ENCODE measurements around the gene TUSC7. TPM values are rescaled to one million over a fixed set of nuclear protein-coding genes. Genes with fewer than 3 reads are reported as not detected.

Gene TUSC7
- total RNA-seq, 1 donor from 2014 or later = not detected

GRCh38 chr3:116734243-116734642, 24.7 kb downstream of the TUSC7 start:
- no peaks in the 10 kb centered on the region for H3K4me1 Mint-ChIP-seq (ENCODE audit: low read depth)
- no peak for DNase-seq (ENCODE audit: low spot score)

DNA sequence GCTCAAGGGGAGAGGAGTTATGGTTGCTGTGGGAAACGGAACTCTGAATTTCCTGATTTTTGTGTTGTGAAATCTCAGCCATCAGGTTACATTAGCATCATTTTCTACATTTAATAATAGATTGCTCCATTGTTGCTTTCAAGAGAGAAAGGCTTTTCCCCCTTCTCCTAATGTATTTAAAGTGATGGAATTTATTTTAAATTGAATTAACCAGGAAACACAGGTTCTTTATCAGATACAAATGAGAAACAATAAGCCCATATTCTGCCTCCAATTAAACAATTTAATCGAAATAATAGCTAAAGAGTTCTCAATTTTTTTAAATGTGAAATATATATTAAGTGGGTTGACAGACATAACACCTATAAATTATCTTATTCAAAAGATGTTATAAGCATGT, 30.1 kb downstream of the TUSC7 start:
- Mint-ChIP-seq H3K4me1 (ENCODE audit: low read depth) (no peaks in the 10 kb centered on the region), H3K9me3 (ENCODE audit: low read depth) (no peaks in the 10 kb centered on the region)

More at GRCh38 chr3:116734243-116734642, 24.7 kb downstream of the TUSC7 start:
- TF ChIP-seq, protein P1, sequence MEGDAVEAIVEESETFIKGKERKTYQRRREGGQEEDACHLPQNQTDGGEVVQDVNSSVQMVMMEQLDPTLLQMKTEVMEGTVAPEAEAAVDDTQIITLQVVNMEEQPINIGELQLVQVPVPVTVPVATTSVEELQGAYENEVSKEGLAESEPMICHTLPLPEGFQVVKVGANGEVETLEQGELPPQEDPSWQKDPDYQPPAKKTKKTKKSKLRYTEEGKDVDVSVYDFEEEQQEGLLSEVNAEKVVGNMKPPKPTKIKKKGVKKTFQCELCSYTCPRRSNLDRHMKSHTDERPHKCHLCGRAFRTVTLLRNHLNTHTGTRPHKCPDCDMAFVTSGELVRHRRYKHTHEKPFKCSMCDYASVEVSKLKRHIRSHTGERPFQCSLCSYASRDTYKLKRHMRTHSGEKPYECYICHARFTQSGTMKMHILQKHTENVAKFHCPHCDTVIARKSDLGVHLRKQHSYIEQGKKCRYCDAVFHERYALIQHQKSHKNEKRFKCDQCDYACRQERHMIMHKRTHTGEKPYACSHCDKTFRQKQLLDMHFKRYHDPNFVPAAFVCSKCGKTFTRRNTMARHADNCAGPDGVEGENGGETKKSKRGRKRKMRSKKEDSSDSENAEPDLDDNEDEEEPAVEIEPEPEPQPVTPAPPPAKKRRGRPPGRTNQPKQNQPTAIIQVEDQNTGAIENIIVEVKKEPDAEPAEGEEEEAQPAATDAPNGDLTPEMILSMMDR (IDR thresholded peaks at IDR 0.05) = no peak
- Mint-ChIP-seq H3K27ac (ENCODE audit: unreplicated experiment) (no peak overlapping the region), H3K4me3 (ENCODE audit: unreplicated experiment) (no peak overlapping the region), H3K9me3 (ENCODE audit: low read depth) (no peaks in the 10 kb centered on the region), H3K36me3 (ENCODE audit: low read depth) (no peaks in the 10 kb centered on the region), H3K27me3 (ENCODE audit: low read depth) (peaks cover 17% of the 10 kb centered on the region)

DNA sequence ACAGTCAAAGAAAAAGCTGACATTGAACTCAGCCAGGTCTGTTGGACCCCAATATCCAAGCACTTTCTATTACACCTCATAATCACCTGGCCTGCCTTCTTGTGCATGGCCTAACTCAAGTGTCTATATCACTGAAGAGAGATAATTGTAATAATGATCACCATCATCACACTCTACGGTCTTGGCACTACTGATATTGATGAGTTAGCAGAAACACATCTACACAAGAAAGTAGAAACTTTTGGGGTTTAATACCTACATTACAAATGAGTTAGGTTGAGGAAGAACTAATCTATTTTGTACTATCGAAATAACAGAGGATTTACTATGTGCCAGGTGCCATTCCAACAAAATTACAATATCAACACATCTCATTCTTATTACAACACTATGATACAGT, 30.7 kb downstream of the TUSC7 start:
- Mint-ChIP-seq H3K36me3 (ENCODE audit: low read depth) (no peaks in the 10 kb centered on the region), H3K4me3 (ENCODE audit: unreplicated experiment) (no peak overlapping the region), H3K9me3 (ENCODE audit: low read depth) (no peaks in the 10 kb centered on the region), H3K4me1 (ENCODE audit: low read depth) (no peaks in the 10 kb centered on the region), H3K27me3 (ENCODE audit: low read depth) (peaks cover 10% of the 10 kb centered on the region), H3K27ac (ENCODE audit: unreplicated experiment) (no peak overlapping the region)
- no peak for DNase-seq (ENCODE audit: low spot score)
- TF ChIP-seq, protein P1 (IDR thresholded peaks at IDR 0.05) = no peak

More for the DNA sequence above, 30.1 kb downstream of the TUSC7 start:
- peaks cover 10% of the 10 kb centered on the region for H3K27me3 Mint-ChIP-seq (ENCODE audit: low read depth)
- H3K36me3 Mint-ChIP-seq (ENCODE audit: low read depth) = no peaks in the 10 kb centered on the region
- H3K4me3 Mint-ChIP-seq (ENCODE audit: unreplicated experiment) = no peak overlapping the region
- H3K27ac Mint-ChIP-seq (ENCODE audit: unreplicated experiment) = no peak overlapping the region
- TF ChIP-seq, protein P1 (IDR thresholded peaks at IDR 0.05) = no peak
- DNase-seq (ENCODE audit: low spot score) = no peak

- TF ChIP-seq, protein P1 (IDR thresholded peaks at IDR 0.05) = no peak
- no peaks in the 10 kb centered on the region for H3K36me3 Mint-ChIP-seq (ENCODE audit: low read depth)
- no peak for DNase-seq (ENCODE audit: low spot score)
- H3K27ac Mint-ChIP-seq (ENCODE audit: unreplicated experiment) = no peak overlapping the region
- H3K4me1 Mint-ChIP-seq (ENCODE audit: low read depth) = no peaks in the 10 kb centered on the region
- no peak overlapping the region for H3K4me3 Mint-ChIP-seq (ENCODE audit: unreplicated experiment)
- peaks cover 18% of the 10 kb centered on the region for H3K27me3 Mint-ChIP-seq (ENCODE audit: low read depth)
- H3K9me3 Mint-ChIP-seq (ENCODE audit: low read depth) = no peaks in the 10 kb centered on the region
Observed at GRCh38 chr3:116741467-116741866, 31.9 kb downstream of the TUSC7 start.

GRCh38 chr3:116743062-116743461, 33.5 kb downstream of the TUSC7 start:
- Mint-ChIP-seq H3K9me3 (ENCODE audit: low read depth) (no peaks in the 10 kb centered on the region), H3K27me3 (ENCODE audit: low read depth) (peaks cover 17% of the 10 kb centered on the region), H3K4me3 (ENCODE audit: unreplicated experiment) (no peak overlapping the region), H3K36me3 (ENCODE audit: low read depth) (no peaks in the 10 kb centered on the region), H3K27ac (ENCODE audit: unreplicated experiment) (no peak overlapping the region), H3K4me1 (ENCODE audit: low read depth) (no peaks in the 10 kb centered on the region)
- TF ChIP-seq, protein P1 (IDR thresholded peaks at IDR 0.05) = no peak
- no peak for DNase-seq (ENCODE audit: low spot score)

Measured in chondrocyte (in vitro differentiated cells).